K562 (cell line): Measurements from ENCODE around the gene YBX2.

Experiments
- ATF3 ChIP-seq, 2 experiments: fragments of 450-650 bp in 1 of 2; sonication (generic) in 1 of 2; formaldehyde crosslinking in 1 of 2; IDR thresholded peaks in 1 of 2; conservative IDR thresholded peaks in 1 of 2; 2 replicates each; pipeline versions ENCODE4 v1.6.1 to v1.8.1; 2016 to 2023; ENCODE audit warnings: mild to moderate bottlenecking in 2 of 2, moderate library complexity in 2 of 2, inconsistent platforms in 1 of 2, missing genetic modification reagents in 1 of 2
- DPF2 ChIP-seq: fragments of 450-650 bp; IDR thresholded peaks from 2 replicates; pipeline ENCODE4 v1.6.1; 2016
- MEIS2 ChIP-seq: fragments of 450-650 bp; IDR thresholded peaks from 2 replicates; pipeline ENCODE4 v1.6.1; 2014; ENCODE audit warnings: mild to moderate bottlenecking; ENCODE audit not compliant: partially characterized antibody
- POLR2AphosphoS5 ChIP-seq: IDR thresholded peaks from 2 replicates; pipeline ENCODE4 v1.6.1; 2011; ENCODE audit warnings: mild to moderate bottlenecking, low read depth, low read length, moderate library complexity; ENCODE audit not compliant: control insufficient read depth, insufficient read depth
- PRPF4 ChIP-seq: fragments of 200-400 bp; formaldehyde crosslinking; IDR thresholded peaks from one replicate; pipeline ENCODE4 v1.6.1; 2017; ENCODE audit warnings: low read length, low read depth, mild to moderate bottlenecking; ENCODE audit not compliant: insufficient read depth, poor library complexity, severe bottlenecking
- SMAD1 ChIP-seq: fragments of 150-350 bp; IDR thresholded peaks from 2 replicates; pipeline ENCODE4 v1.6.1; 2014; ENCODE audit warnings: low read length, low read depth; ENCODE audit not compliant: partially characterized antibody
- ZBTB40 ChIP-seq, 2 experiments: fragments of 450-650 bp in 1 of 2; sonication (generic) in 1 of 2; formaldehyde crosslinking in 1 of 2; IDR thresholded peaks; 2 replicates each; pipeline versions ENCODE4 v1.7.1 to v1.9.0; 2016 to 2022; ENCODE audit warnings: inconsistent platforms in 1 of 2, mild to moderate bottlenecking in 1 of 2, missing genetic modification reagents in 1 of 2
- ZNF274 ChIP-seq: IDR thresholded peaks from 2 replicates; pipeline ENCODE4 v1.6.1; 2011; ENCODE audit warnings: low read depth, mild to moderate bottlenecking, low read length, moderate library complexity, borderline replicate concordance
- ZNF592 ChIP-seq: fragments of 450-650 bp; IDR thresholded peaks from 2 replicates; pipeline ENCODE4 v1.6.1; 2017; ENCODE audit warnings: antibody characterized with exemption, mild to moderate bottlenecking
- TF ChIP-seq, protein P1 (sequence below): IDR thresholded peaks from 3 replicates; pipeline ENCODE4 v1.6.1; 2011; ENCODE audit warnings: borderline replicate concordance, mild to moderate bottlenecking, moderate library complexity; ENCODE audit not compliant: insufficient read length; ENCODE audit errors: extremely low read depth

- no peak for TF ChIP-seq SMAD1
- no peak for TF ChIP-seq PRPF4
- TF ChIP-seq ZNF274 = no peak
- no peak for TF ChIP-seq ATF3 (IDR thresholded peaks at IDR 0.05)
- no peak for TF ChIP-seq ATF3 (CRISPR knock-in tag; conservative IDR thresholded peaks at IDR 0.05)
- TF ChIP-seq ZBTB40 (IDR thresholded peaks at IDR 0.05) = no peak
- no peak for TF ChIP-seq ZBTB40 (CRISPR knock-in tag; IDR thresholded peaks at IDR 0.05)
- no peak for TF ChIP-seq DPF2
- TF ChIP-seq, protein P1, sequence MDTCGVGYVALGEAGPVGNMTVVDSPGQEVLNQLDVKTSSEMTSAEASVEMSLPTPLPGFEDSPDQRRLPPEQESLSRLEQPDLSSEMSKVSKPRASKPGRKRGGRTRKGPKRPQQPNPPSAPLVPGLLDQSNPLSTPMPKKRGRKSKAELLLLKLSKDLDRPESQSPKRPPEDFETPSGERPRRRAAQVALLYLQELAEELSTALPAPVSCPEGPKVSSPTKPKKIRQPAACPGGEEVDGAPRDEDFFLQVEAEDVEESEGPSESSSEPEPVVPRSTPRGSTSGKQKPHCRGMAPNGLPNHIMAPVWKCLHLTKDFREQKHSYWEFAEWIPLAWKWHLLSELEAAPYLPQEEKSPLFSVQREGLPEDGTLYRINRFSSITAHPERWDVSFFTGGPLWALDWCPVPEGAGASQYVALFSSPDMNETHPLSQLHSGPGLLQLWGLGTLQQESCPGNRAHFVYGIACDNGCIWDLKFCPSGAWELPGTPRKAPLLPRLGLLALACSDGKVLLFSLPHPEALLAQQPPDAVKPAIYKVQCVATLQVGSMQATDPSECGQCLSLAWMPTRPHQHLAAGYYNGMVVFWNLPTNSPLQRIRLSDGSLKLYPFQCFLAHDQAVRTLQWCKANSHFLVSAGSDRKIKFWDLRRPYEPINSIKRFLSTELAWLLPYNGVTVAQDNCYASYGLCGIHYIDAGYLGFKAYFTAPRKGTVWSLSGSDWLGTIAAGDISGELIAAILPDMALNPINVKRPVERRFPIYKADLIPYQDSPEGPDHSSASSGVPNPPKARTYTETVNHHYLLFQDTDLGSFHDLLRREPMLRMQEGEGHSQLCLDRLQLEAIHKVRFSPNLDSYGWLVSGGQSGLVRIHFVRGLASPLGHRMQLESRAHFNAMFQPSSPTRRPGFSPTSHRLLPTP = no peak
- no peak for TF ChIP-seq POLR2AphosphoS5
- TF ChIP-seq ZNF592 = no peak
- no peak for TF ChIP-seq MEIS2
Observed at GRCh38 chr17:7250695-7251627, 43.5 kb downstream of the YBX2 start.
